Prostate gland (tissue), 2 donors: ENCODE results near the gene ARHGEF11.

Experiments used
- CTCF ChIP-seq, 4 experiments: fragments of 200-600 bp in 2 of 4; fragments of 450-650 bp in 2 of 4; sonication (generic) in 2 of 4; IDR thresholded peaks; 1 replicate in 3 of 4; 2 replicates in 1 of 4; pipeline ENCODE4 v1.5.1; 2016 to 2019; ENCODE audit warnings: antibody characterized with exemption in 4 of 4, mild to moderate bottlenecking in 2 of 4, moderate library complexity in 2 of 4
- POLR2A ChIP-seq: fragments of 450-650 bp; IDR thresholded peaks from one replicate; pipeline ENCODE4 v1.6.1; 2016; ENCODE audit warnings: antibody characterized with exemption, mild to moderate bottlenecking

GRCh38 chr1:157077394-157077793, 31.9 kb upstream of the ARHGEF11 start:
- TF ChIP-seq POLR2A (no peak), CTCF (IDR thresholded peaks at IDR 0.05) (no peak)
